NCI-H146 treated with DMSO at 0.1 percent for 48 hours (cell line): ENCODE results near the gene TRIM28.
"Not testable (repeated sequence)": the region's sequence is repeated elsewhere in the genome, so short reads cannot be mapped to it uniquely, and the experiment has no call there.

Source experiments
- DNase-seq: peaks from one replicate; lab custom pipeline; 2025; ENCODE audit not compliant: unreplicated experiment; lab: John Stamatoyannopoulos, UW

TRIM28 gene

GRCh38 chr19:58518256-58519086 lies 25.4 kb upstream of the TRIM28 start:
- no peak for DNase-seq

DNA sequence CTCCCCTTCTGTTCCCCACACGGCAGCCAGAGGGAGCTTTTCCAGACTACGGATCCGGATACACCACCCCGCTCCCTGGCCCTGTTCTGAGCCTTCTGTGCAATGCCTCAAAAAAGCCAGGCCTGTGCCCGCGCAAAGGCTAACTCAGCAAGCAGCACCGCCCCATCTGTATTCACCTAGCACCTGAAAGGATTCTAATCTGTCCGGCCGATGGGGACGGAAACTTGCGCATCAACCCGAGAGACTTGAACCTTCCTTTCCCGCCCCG lies 24.8 kb upstream of the TRIM28 start:
- DNase-seq, result peak; percentile 77

- DNase-seq, result peak; percentile 98
Observed at GRCh38 chr19:58519355-58520256, 24.3 kb upstream of the TRIM28 start, which contains the start of gene ZBTB45. Gene ZBTB45, minus strand, starts transcription at chr19:58519810. Its CDS starts 2,137 bp downstream, at chr19:58517673.

DNA sequence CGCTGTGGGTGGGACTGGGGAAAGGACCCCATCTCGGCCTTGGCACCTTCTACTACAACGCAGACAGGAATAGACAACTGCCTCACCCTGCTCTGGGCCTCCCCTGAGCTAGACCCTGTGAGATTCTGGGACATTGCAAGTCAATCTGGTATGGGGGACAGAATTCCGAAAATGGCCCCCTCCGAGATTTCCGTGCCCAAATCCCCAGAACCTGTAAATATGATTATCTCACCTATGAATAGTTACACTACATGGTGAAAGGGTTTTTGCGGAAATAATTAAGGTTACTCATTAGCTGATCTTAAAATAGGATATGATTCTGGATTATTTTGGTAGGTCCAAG lies 23.6 kb upstream of the TRIM28 start:
- DNase-seq, result no peak

GRCh38 chr19:58521651-58522050 lies 22.2 kb upstream of the TRIM28 start:
- DNase-seq, result no peak

GRCh38 chr19:58522709-58523108 lies 21.2 kb upstream of the TRIM28 start:
- DNase-seq, result no peak

- DNase-seq, result no peak
Observed at GRCh38 chr19:58529405-58529804, 14.5 kb upstream of the TRIM28 start.

DNA sequence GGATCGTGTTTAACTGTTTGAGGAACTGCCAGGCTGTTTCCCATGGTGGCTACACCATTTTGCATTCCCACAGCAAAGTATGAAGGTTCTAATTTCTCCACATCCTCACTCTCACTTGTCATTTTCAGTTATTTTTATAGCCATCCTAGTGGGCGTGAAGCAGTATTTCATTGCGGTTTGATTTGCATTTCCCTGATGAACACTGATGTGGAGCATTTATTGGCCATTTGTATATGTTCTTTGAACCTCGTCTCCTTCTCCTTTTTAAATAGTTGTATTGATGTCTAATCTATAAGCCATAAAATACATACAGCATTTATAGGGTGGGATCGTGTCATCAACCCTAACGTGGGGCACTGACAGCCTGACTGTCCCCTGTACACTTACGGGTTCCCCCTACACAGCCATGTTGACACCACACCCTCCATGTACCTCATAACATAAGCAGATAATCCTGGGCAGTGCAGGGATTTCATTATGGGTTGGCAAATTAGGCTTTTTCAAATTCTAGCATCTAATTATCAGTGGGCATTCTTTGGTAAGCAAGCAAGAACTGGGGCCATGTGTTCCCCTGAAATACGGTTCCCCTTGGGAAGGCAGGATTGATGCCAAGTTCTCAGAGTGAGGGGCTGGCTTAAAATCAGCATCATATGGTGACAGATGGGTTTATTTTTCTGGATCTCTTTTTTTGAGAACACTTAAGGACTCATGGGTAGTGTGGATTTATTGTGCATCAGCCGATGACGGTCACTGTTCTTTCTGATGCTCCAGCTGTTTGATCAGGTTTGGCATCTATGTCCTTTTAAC lies 12.6 kb upstream of the TRIM28 start:
- no peak for DNase-seq

GRCh38 chr19:58535857-58536256 lies 8.0 kb upstream of the TRIM28 start:
- DNase-seq, result no peak

- DNase-seq, result no peak
Observed at GRCh38 chr19:58536852-58537798, 6.7 kb upstream of the TRIM28 start.

- peak; percentile 98 for DNase-seq
Observed at GRCh38 chr19:58538257-58539168, 5.4 kb upstream of the TRIM28 start.

DNA sequence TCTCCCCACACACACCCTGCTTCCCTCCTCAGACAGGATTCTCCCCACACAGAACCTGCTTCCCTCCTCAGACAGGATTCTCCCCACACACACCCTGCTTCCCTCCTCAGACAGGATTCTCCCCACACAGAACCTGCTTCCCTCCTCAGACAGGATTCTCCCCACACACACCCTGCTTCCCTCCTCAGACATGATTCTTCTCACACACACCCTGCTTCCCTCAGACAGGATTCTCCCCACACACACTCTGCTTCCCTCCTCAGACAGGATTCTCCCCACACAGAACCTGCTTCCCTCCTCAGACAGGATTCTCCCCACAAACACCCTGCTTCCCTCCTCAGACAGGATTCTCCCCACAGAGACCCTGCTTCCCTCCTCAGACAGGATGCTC lies 4.7 kb upstream of the TRIM28 start:
- DNase-seq, result not testable (repeated sequence)

DNA sequence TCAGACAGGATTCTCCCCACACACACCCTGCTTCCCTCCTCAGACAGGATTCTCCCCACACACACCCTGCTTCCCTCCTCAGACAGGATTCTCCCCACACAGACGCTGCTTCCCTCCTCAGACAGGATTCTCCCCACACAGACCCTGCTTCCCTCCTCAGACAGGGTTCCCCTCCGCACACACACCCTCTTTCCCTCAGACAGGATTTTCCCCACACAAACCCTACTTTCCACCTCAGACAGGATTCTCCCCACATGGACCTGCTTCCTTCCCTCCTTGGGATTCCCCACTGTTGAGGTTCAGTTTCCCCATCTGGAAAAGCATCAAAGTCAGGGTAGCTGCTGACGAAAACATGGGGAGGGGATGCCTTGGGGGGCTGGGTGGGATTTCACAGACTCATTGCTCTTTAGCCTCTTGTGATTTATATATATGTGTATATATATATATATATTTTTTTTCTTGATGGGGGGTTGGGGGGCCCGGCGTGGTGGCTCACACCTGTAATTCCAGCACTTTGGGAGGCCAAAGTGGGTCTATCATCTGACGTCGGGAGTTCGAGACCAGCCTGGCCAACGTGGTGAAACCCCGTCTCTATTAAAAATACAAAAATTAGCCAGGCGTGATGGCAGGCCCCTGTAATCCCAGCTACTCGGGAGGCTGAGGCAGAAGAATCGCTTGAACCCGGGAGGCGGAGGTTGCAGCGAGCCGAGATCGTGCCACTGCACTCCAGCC lies 1.1 kb upstream of the TRIM28 start:
- DNase-seq, result not testable (repeated sequence)

- no peak for DNase-seq
Observed at GRCh38 chr19:58544591-58545285, 874 bp downstream of the TRIM28 start.

GRCh38 chr19:58545286-58546018 lies 1.6 kb downstream of the TRIM28 start:
- no peak for DNase-seq

GRCh38 chr19:58546019-58546530 lies 2.2 kb downstream of the TRIM28 start:
- DNase-seq, result no peak
